GM18951 (cell line): ENCODE measurements around the gene FAM193A.
"Not testable (repeated sequence)": the region's sequence is repeated elsewhere in the genome, so short reads cannot be mapped to it uniquely, and the experiment has no call there.

Experiments used
- POLR2A ChIP-seq: IDR thresholded peaks from 4 replicates; pipeline ENCODE4 v1.6.1; 2011; ENCODE audit warnings: mild to moderate bottlenecking; ENCODE audit not compliant: insufficient read length, insufficient read depth; ENCODE audit errors: extremely low read depth
- in situ Hi-C: fragments of 300-500 bp; cut with MboI; formaldehyde crosslinking; loops from one replicate; pipeline ENCODE4 v1.12.0; 2022; ENCODE audit warnings: low sequenced_read_pairs, mixed read lengths, inconsistent platforms; ENCODE audit not compliant: unreplicated experiment

FAM193A gene

GRCh38 chr4:2733844-2734574 lies 197.6 kb downstream of the FAM193A start:
- in situ Hi-C loops, result no loop called here
- TF ChIP-seq POLR2A, result no peak

GRCh38 chr4:2734612-2735011 lies 198.2 kb downstream of the FAM193A start:
- in situ Hi-C loops, result no loop called here
- no peak for TF ChIP-seq POLR2A

- no peak for TF ChIP-seq POLR2A
- in situ Hi-C loops, result no loop called here
Observed at GRCh38 chr4:2735869-2736268, 199.4 kb downstream of the FAM193A start.

DNA sequence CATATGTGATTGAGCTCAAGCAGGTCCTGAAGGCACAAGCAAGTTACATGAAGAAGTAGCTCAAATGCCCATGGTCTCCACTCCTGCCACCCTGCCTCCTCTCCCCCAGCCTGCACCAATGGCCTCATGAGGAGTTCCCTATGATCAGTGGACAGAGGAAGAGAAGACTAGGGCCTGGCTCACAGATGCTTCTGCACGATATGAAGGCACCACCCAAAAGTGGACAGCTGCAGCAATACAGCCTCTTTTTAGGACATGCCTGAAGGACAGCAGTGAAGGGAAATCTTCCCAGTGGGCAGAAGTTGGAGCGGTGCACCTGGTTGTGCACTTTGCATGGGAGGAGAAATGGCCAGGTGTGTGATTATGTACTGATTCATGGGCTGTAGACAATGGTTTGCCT lies 201.8 kb downstream of the FAM193A start:
- in situ Hi-C loops, result not testable (repeated sequence)

DNA sequence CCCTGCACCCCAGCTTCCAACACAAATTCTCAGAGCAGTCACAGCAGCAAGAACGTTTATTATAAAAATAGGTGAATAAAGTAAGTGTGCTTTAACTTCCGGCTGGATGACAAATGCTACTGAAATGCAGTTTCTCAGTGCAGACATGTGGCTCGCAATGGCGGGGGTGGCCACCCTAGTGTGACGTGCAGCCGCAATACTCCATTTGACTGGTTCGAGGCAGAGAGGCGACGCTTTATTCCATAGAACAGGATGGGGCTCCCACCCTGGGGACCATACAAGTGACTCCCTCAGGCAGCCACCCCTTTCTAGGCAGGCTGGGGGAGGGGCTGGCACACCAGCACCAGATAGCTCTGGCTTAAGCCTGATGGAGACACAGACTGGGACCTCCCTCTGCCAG lies 205.2 kb downstream of the FAM193A start:
- in situ Hi-C loops, result no loop called here
- no peak for TF ChIP-seq POLR2A

DNA sequence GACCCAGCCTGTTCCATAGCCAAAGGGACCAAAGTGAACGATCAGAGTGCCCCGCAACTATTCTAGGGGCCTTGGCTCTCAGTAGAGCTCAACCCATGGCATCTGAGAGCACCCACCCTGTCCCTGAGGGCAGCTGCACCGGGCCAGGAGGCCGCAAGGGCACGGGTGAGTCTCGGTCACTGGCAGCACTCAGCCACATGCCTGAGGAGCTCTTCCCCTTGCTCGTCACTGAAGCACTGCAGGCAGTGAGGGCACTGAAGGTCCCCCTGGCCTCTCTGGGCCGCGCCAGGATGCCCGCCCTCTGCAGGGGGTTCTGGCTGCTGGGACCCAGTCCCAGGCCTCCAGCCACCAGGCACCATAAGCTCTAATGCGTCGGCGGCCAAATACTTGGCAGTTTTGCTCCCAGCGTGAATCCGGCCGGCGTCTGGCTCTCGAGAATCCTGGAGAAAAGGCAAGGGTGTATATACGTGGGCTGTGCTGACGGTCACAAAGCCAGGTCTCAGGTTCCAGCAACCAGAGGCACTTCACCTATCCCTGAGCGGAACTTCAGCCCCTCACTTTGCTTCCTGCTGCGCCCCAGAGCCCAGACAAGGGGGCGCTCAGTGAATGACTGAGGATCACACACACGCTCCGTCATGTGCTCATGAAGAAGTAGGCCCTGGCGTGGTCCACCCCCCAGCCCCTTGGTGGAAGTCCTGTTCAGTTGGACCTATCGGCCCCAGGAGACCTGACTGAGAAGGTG lies 205.8 kb downstream of the FAM193A start:
- in situ Hi-C loops, result no loop called here

GRCh38 chr4:2742823-2743517 lies 206.5 kb downstream of the FAM193A start:
- in situ Hi-C loops, result no loop called here
- TF ChIP-seq POLR2A, result no peak

More for the DNA sequence above, 205.8 kb downstream of the FAM193A start:
- no peak for TF ChIP-seq POLR2A

DNA sequence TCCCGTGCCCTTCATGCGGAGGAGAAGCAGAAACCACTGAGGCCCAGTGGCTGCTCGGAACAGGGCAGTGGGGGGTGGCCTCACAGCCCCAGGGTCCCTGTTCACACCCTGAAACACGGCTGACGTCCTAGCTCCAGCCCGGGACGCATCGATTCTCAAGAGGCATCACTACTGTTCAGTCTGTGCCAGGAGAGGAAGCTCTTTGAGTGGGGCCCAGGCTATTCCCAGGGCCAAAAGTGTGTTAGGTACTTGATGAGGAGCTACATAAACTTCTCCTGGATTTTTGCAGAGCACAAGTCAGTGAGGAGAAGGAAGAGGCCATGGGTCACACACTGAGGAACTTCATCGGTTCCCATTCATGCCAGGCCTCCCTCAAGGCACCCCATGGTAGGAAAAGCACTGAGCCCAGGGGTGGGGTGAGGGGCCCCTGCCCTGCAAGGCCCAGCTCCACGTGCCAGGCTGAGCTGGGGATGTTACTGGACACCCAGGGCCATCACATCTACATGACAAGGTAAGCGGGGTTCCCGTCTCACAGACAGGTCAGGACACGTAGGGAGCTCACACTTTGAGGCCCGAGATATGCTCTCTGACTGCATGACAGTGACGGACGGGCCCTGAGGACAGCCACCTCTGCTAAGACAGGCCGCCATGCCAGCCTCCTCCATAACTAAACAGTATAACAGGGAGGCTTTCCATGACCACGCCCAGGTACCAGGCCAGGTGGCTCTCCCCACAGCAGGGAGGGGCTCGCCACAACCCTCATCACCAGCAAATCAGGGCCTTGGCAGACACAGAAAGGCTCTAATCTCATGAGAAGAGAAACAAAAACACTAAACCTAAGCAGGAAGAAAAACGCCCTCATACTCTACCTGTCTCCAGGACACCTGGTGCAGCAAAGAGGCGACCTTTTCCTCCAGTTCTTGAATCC lies 207.3 kb downstream of the FAM193A start:
- in situ Hi-C loops, result no loop called here
- no peak for TF ChIP-seq POLR2A

- in situ Hi-C loops, result no loop called here
- TF ChIP-seq POLR2A, result no peak
Observed at GRCh38 chr4:2744576-2745270, 208.3 kb downstream of the FAM193A start.

- in situ Hi-C loops, result no loop called here
- TF ChIP-seq POLR2A, result no peak
Observed at GRCh38 chr4:2745516-2745915, 209.1 kb downstream of the FAM193A start.

DNA sequence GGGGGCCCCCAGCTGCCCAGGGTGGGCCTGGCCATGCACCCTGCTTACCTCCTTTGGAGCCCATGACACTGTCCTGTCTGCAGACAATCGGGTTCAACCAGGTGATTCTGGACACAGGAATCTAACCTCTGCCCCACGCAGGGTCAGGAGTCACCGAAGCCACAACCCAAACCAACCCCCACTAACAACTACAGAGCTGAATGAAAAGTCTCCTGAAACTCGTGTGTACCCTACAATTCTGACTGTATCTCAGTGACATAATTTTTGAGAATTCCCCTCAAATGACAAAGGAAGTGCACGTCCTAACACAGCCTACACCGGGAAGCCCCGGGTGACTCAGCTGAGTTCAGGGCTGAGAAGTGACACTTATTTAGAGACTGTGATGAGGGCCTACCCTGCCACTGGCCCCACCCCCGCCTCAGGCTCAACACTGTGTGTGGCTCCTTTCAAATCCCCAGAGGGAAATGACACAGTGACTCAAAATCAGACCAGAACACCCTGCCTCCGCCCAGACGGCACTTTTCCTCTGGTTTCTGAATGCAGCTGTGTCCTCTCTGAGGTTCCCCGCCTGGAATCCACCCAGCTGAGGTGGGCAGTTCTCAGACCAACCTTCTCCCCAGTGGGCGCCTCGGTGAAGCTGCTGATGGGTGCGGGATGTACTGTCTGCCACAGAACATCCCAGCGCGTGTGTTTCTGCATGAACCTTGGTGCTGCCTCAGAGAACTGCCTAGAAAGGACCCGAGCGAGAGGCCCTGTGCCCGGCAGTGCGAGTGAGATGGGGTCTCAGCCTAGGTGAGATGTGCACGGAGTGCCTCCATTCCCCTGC lies 209.7 kb downstream of the FAM193A start:
- in situ Hi-C loops, result no loop called here
- peak; percentile 41 for TF ChIP-seq POLR2A
